Measurements from ENCODE around the gene SLC5A1.

Gene SLC5A1

GRCh38 chr22:32042924-32043323 lies at the start of gene SLC5A1:
Gene SLC5A1, plus strand, starts transcription at chr22:32043261. Its CDS starts 21 bp downstream, at chr22:32043282.
- DNase-seq (ENCODE audit: low read depth, low spot score) = no peak

GRCh38 chr22:31995046-31995445 lies 48.0 kb upstream of the SLC5A1 start:
- no peak for DNase-seq (ENCODE audit: low read depth, low spot score)

- DNase-seq (ENCODE audit: low read depth, low spot score) = no peak
These were observed 47.3 kb upstream of the SLC5A1 start for GRCh38 chr22:31995807-31996206.

GRCh38 chr22:31998784-31999385 lies 44.2 kb upstream of the SLC5A1 start:
- DNase-seq (ENCODE audit: low read depth, low spot score) = no peak

- DNase-seq (ENCODE audit: low read depth, low spot score) = no peak
These were observed 42.9 kb upstream of the SLC5A1 start for GRCh38 chr22:32000181-32000580.

- DNase-seq (ENCODE audit: low read depth, low spot score) = no peak
These were observed 37.6 kb upstream of the SLC5A1 start for GRCh38 chr22:32005453-32005852.

- no peak for DNase-seq (ENCODE audit: low read depth, low spot score)
These were observed 29.9 kb upstream of the SLC5A1 start for GRCh38 chr22:32013200-32013599.

- no peak for DNase-seq (ENCODE audit: low read depth, low spot score)
These were observed 27.0 kb upstream of the SLC5A1 start for GRCh38 chr22:32016081-32016480.

GRCh38 chr22:32018056-32018455 lies 25.0 kb upstream of the SLC5A1 start:
- DNase-seq (ENCODE audit: low read depth, low spot score) = no peak

GRCh38 chr22:32020117-32020516 lies 22.9 kb upstream of the SLC5A1 start:
- DNase-seq (ENCODE audit: low read depth, low spot score) = no peak

GRCh38 chr22:32021716-32022115 lies 21.3 kb upstream of the SLC5A1 start:
- no peak for DNase-seq (ENCODE audit: low read depth, low spot score)

GRCh38 chr22:32023251-32023827 lies 19.7 kb upstream of the SLC5A1 start:
- DNase-seq (ENCODE audit: low read depth, low spot score) = no peak

- DNase-seq (ENCODE audit: low read depth, low spot score) = no peak
These were observed 18.3 kb upstream of the SLC5A1 start for GRCh38 chr22:32024796-32025195.

GRCh38 chr22:32030518-32031247 lies 12.4 kb upstream of the SLC5A1 start:
- no peak for DNase-seq (ENCODE audit: low read depth, low spot score)

- DNase-seq (ENCODE audit: low read depth, low spot score) = no peak
These were observed 11.6 kb upstream of the SLC5A1 start for GRCh38 chr22:32031466-32031865.

- no peak for DNase-seq (ENCODE audit: low read depth, low spot score)
These were observed 8.8 kb upstream of the SLC5A1 start for GRCh38 chr22:32034275-32034674.

GRCh38 chr22:32037236-32037635 lies 5.8 kb upstream of the SLC5A1 start:
- DNase-seq (ENCODE audit: low read depth, low spot score) = no peak

GRCh38 chr22:32040324-32040904 lies 2.6 kb upstream of the SLC5A1 start:
- DNase-seq (ENCODE audit: low read depth, low spot score) = no peak

- DNase-seq (ENCODE audit: low read depth, low spot score) = no peak
These were observed 330 bp downstream of the SLC5A1 start for GRCh38 chr22:32043391-32043790.

- DNase-seq (ENCODE audit: low read depth, low spot score) = no peak
These were observed 1.4 kb downstream of the SLC5A1 start for GRCh38 chr22:32044477-32044876.

GRCh38 chr22:32044913-32045312 lies 1.9 kb downstream of the SLC5A1 start:
- no peak for DNase-seq (ENCODE audit: low read depth, low spot score)

GRCh38 chr22:32048069-32048468 lies 5.0 kb downstream of the SLC5A1 start:
- no peak for DNase-seq (ENCODE audit: low read depth, low spot score)
